Breast epithelium (tissue), 4 donors: ENCODE data around the gene AOAH. TPM values are rescaled to one million over a fixed set of nuclear protein-coding genes. Genes with fewer than 3 reads are reported as not detected.

ENCODE experiments used
- DNase-seq, 2 donors: peaks; one replicate each; pipeline ENCODE4 v3.0.0-alpha.2; 2019; ENCODE audit warnings: low spot score in 2 of 2
- H3K27ac ChIP-seq, 2 donors: fragments of 200-600 bp; sonication (generic) in 1 of 2; one replicate each; pipeline ENCODE4 v1.5.1; 2016 to 2019; ENCODE audit warnings: mild to moderate bottlenecking in 1 of 2
- H3K27me3 ChIP-seq, 2 donors: fragments of 200-600 bp; sonication (generic) in 1 of 2; one replicate each; pipeline versions ENCODE4 v1.5.1 to v1.6.0; 2017 to 2019; ENCODE audit warnings: control low read depth in 1 of 2, mild to moderate bottlenecking in 1 of 2
- H3K36me3 ChIP-seq: fragments of 200-600 bp; one replicate; pipeline ENCODE4 v1.5.1; 2019
- H3K4me1 ChIP-seq, 2 donors: fragments of 200-600 bp; sonication (generic); one replicate each; pipeline ENCODE4 v1.5.1; 2016 to 2019; ENCODE audit warnings: control low read depth in 1 of 2
- H3K4me3 ChIP-seq, 3 donors: fragments of 200-600 bp; sonication (generic); 1 replicate in 2 of 3; 2 replicates in 1 of 3; pipeline ENCODE4 v1.5.1; 2016 to 2019; ENCODE audit warnings: mild to moderate bottlenecking in 3 of 3, moderate library complexity in 2 of 3
- H3K9me3 ChIP-seq, 2 donors: fragments of 200-600 bp; sonication (generic) in 1 of 2; one replicate each; pipeline ENCODE4 v1.5.1; 2016 to 2019; ENCODE audit warnings: control low read depth in 1 of 2
- POLR2A ChIP-seq: fragments of 450-650 bp; IDR thresholded peaks from one replicate; pipeline ENCODE4 v1.6.1; 2016; ENCODE audit warnings: antibody characterized with exemption, mild to moderate bottlenecking, moderate library complexity
- POLR2AphosphoS5 ChIP-seq, 3 donors: sonication (generic); formaldehyde crosslinking; IDR thresholded peaks; one replicate each; pipeline ENCODE4 v1.6.1; 2017; ENCODE audit warnings: antibody characterized with exemption in 3 of 3
- intact Hi-C: fragments of 100-400 bp; cut with DNase I; formaldehyde crosslinking; loops from one replicate; pipeline ENCODE4 v1.15.1; 2023; ENCODE audit warnings: low total_unique reads
- total RNA-seq, 3 donors: library from RNA; depleted of rRNA; stranded (reverse); fragments of >200 nt; gene quantifications; one replicate each; pipeline ENCODE4 v1.1.0, GENCODE V29; 2016
- TF ChIP-seq, protein P1 (sequence below), 3 donors: fragments of 450-650 bp; IDR thresholded peaks; one replicate each; pipeline ENCODE4 v1.5.1; 2016 to 2017; ENCODE audit warnings: antibody characterized with exemption in 3 of 3, mild to moderate bottlenecking in 3 of 3, moderate library complexity in 3 of 3

Gene AOAH
- total RNA-seq, 3 donors from 2014 or later, result 4.6 to 13.3 (median 10.8) TPM

DNA sequence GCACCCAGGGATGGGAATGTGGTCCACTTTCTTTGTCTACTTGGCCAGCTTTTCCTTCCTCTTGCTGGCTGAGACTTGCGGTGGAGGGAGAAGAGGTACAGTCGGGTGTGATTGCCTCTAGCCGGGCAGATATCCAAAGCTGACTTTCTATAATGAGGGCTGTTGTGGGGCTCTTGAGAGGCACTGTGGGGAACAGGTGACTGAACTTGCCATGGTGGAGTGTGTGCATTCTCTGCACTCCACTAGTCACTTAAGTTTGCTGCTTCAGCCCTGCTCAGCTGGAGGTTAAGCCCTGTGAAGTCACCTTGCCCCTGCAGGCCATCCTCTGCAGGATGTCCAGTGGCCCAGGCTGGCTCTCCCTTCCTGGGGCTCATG, 116.6 kb downstream of the AOAH start:
- H3K9me3 ChIP-seq, result no peaks in the 10 kb centered on the region
- H3K4me3 ChIP-seq, result no peak overlapping the region
- H3K27me3 ChIP-seq, result no peaks in the 10 kb centered on the region
- no peaks in the 10 kb centered on the region for H3K4me1 ChIP-seq
- H3K36me3 ChIP-seq, result no peaks in the 10 kb centered on the region
- no peak for TF ChIP-seq POLR2A
- TF ChIP-seq, protein P1, sequence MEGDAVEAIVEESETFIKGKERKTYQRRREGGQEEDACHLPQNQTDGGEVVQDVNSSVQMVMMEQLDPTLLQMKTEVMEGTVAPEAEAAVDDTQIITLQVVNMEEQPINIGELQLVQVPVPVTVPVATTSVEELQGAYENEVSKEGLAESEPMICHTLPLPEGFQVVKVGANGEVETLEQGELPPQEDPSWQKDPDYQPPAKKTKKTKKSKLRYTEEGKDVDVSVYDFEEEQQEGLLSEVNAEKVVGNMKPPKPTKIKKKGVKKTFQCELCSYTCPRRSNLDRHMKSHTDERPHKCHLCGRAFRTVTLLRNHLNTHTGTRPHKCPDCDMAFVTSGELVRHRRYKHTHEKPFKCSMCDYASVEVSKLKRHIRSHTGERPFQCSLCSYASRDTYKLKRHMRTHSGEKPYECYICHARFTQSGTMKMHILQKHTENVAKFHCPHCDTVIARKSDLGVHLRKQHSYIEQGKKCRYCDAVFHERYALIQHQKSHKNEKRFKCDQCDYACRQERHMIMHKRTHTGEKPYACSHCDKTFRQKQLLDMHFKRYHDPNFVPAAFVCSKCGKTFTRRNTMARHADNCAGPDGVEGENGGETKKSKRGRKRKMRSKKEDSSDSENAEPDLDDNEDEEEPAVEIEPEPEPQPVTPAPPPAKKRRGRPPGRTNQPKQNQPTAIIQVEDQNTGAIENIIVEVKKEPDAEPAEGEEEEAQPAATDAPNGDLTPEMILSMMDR (IDR thresholded peaks at IDR 0.05), result no peak
- no peak for TF ChIP-seq POLR2AphosphoS5 (IDR thresholded peaks at IDR 0.05)
- no peak for DNase-seq
- H3K27ac ChIP-seq, result no peak overlapping the region
- intact Hi-C loops, result no loop called here

DNA sequence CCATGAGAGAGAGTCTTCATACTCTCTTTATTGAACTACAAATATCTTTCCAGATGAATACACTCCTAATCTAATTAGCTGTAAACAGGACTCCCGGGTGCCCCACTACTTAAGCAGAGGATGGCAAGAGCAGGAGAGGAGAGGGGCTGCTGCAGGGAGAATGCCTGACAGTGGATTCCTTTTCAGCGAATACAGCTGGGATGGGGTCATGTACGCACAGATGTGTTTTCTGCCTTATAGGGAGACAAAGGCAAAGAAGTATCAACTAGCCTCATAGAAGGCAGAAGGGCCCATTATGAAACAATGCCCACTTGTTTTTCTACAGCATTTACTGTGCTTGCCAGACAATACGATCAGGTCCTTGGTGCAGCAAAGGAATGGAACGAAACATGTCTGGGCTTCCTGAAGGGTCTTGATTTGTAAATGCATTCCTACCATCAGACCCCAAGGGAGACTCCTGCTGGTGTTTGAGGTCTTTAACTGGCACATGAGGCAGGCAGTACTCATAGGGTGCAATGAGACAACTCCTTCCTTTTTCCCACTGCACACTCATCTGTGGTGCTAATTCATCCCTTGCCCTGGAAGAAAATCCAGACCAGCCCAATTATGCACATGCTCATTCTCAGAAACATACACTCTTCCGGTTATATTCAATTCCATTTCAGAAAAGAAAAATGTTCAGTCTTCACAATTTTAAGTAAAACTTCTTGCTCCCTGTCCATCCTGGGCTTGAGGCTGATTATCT, 117.1 kb downstream of the AOAH start:
- Histone ChIP-seq H3K4me1 (no peaks in the 10 kb centered on the region), H3K9me3 (no peaks in the 10 kb centered on the region), H3K36me3 (no peaks in the 10 kb centered on the region), H3K27me3 (no peaks in the 10 kb centered on the region), H3K4me3 (no peak overlapping the region), H3K27ac (no peak overlapping the region)
- no peak for DNase-seq
- intact Hi-C loops, result no loop called here
- TF ChIP-seq POLR2AphosphoS5 (IDR thresholded peaks at IDR 0.05), result no peak
- TF ChIP-seq, protein P1 (IDR thresholded peaks at IDR 0.05), result no peak
- no peak for TF ChIP-seq POLR2A

DNA sequence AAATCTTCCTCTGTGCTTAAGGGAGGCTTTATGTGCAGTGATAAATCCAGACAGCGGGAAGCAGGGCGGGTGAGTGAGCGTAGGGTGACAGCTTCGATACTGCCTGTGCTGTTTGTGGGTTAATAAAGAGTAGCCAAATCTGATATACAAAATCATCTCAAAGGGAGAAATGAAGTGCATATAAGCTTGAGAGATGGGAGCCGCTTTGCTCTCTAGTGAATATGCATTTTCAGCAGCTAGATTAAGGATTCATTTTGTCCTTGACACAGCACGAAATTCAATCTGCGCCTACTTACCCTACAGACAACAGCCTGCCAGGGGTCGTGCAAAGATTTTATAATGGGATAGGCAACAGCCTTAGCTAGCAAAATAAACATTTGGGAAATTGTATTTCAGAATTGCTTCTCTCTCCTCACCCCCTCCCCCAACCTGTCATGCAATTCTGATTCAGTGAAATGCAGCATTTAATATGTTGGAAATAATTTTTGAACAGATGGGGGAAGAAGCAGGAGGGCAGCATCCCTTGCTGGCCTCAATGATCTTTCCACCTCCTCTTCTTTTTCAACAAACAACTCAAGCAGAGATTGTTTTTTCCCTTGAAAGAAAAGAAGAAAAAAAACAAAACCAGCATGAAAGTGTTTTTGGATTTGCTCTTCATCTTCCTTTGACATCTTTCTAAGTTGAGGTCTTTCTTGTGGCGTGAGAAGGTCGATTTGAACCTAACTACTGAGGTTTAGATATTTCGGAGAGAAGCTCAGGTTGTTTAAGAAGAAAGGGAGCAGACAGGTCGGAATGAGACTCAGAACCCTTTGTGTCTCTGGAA, 117.9 kb downstream of the AOAH start:
- Histone ChIP-seq H3K27ac (no peak overlapping the region), H3K27me3 (no peaks in the 10 kb centered on the region), H3K4me3 (no peak overlapping the region), H3K9me3 (no peaks in the 10 kb centered on the region), H3K36me3 (no peaks in the 10 kb centered on the region), H3K4me1 (no peaks in the 10 kb centered on the region)
- no peak for DNase-seq
- TF ChIP-seq, protein P1 (IDR thresholded peaks at IDR 0.05), result no peak
- TF ChIP-seq POLR2A (no peak), POLR2AphosphoS5 (IDR thresholded peaks at IDR 0.05) (no peak)
- intact Hi-C loops, result no loop called here

DNA sequence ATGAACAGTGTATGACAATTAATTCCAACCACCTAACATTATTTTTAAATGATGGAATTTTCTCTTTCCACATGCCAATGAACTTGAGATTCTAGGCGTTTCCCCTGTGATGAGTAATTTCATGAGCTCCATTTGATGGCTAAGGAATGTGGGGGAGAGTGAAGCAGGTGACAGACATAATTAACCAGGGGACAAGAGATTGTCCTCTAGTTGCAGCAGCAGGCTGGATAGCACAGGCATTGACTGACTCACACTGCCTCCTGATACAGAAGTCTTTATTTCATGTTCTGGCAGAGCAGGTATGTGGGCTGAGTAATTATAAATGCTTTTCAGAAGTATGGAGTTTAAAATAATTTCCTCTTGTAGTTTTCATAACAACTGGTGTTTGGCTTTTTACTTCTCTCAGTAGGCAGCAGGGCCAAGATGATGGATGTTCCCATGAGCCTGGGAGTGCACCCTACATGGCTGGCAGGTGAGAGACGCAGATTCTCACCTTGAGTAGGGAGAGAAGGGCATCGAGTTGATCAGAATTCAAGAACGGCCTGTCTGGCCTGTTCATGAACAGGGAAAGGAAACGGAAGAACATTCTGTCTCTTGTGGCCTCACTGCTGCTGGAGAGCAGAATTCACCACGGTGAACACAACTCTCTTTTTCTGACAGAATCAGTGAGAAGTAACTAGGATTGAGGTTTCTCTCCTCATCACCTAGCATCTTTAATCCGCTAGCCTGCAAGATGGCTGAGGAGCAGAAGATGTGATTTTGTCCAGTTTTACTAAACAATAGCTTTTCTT, 118.8 kb downstream of the AOAH start:
- TF ChIP-seq, protein P1 (IDR thresholded peaks at IDR 0.05), result no peak
- TF ChIP-seq POLR2AphosphoS5 (IDR thresholded peaks at IDR 0.05), result no peak
- TF ChIP-seq POLR2A, result no peak
- Histone ChIP-seq H3K36me3 (no peaks in the 10 kb centered on the region), H3K27ac (no peak overlapping the region), H3K4me3 (no peak overlapping the region), H3K27me3 (no peaks in the 10 kb centered on the region), H3K9me3 (no peaks in the 10 kb centered on the region), H3K4me1 (no peaks in the 10 kb centered on the region)
- intact Hi-C loops, result no loop called here
- no peak for DNase-seq
